Loucy (cell line): ENCODE results near the gene OR5B2.

Experiments
- EZH2phosphoT487 ChIP-seq: fragments of 200-600 bp; IDR thresholded peaks from 2 replicates; pipeline ENCODE4 v1.6.1; 2018; ENCODE audit warnings: antibody characterized with exemption, mild to moderate bottlenecking, moderate library complexity, borderline replicate concordance
- TF ChIP-seq, protein P1 (sequence below): fragments of 200-600 bp; sonication (generic); conservative IDR thresholded peaks from 2 replicates; pipeline ENCODE4 v1.5.1; 2014; ENCODE audit warnings: mild to moderate bottlenecking, antibody characterized with exemption, low read length

- TF ChIP-seq, protein P1, sequence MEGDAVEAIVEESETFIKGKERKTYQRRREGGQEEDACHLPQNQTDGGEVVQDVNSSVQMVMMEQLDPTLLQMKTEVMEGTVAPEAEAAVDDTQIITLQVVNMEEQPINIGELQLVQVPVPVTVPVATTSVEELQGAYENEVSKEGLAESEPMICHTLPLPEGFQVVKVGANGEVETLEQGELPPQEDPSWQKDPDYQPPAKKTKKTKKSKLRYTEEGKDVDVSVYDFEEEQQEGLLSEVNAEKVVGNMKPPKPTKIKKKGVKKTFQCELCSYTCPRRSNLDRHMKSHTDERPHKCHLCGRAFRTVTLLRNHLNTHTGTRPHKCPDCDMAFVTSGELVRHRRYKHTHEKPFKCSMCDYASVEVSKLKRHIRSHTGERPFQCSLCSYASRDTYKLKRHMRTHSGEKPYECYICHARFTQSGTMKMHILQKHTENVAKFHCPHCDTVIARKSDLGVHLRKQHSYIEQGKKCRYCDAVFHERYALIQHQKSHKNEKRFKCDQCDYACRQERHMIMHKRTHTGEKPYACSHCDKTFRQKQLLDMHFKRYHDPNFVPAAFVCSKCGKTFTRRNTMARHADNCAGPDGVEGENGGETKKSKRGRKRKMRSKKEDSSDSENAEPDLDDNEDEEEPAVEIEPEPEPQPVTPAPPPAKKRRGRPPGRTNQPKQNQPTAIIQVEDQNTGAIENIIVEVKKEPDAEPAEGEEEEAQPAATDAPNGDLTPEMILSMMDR = no peak
- TF ChIP-seq EZH2phosphoT487 = no peak
Measured at GRCh38 chr11:58392746-58393145, 35.2 kb downstream of the OR5B2 start.
